ENCODE measurements around the gene C1RL. TPM values are rescaled to one million over a fixed set of nuclear protein-coding genes. Genes with fewer than 3 reads are reported as not detected.
A peak's percentile ranks its signal among the peaks of the same experiment; 100 is the strongest.

C1RL gene
- total and polyA plus RNA-seq, 8 donors, result 18.6 to 121 (median 42.8) TPM

- Histone ChIP-seq H3K36me3 (peaks cover 0 to 38% (median 24%) of the 10 kb centered on the region in 4 donors), H3K27me3 (no peaks in the 10 kb centered on the region), H3K4me1 (peaks cover 7 to 49% (median 30%) of the 10 kb centered on the region in 4 donors), H3K4me3 (no peak overlapping the region), H3K27ac (no peak overlapping the region), H3K9me3 (no peaks in the 10 kb centered on the region)
- DNase-seq, result no peak
- intact Hi-C loops (cut with DNase I; ENCODE audit: low total_unique reads), result no loop called here
- WGBS, 5 donors, result 49 to 58% (median 56%) methylated on average over 10 of the region's 10 CpGs
- no peak for TF ChIP-seq POLR2A (IDR thresholded peaks at IDR 0.05)
- peak in 1 of 3 donors; percentile 52 for TF ChIP-seq POLR2AphosphoS5 (IDR thresholded peaks at IDR 0.05)
These were observed 15.1 kb downstream of the C1RL start for GRCh38 chr12:7093892-7094291.

- 47 to 59% (median 54%) methylated on average over 5 of the region's 5 CpGs for WGBS, 5 donors
- Histone ChIP-seq H3K36me3 (peaks cover 0 to 38% (median 24%) of the 10 kb centered on the region in 4 donors), H3K27ac (peak overlapping the region in 2 of 5 donors; percentile 83 to 85), H3K4me1 (peaks cover 7 to 51% (median 31%) of the 10 kb centered on the region in 4 donors), H3K4me3 (no peak overlapping the region), H3K27me3 (no peaks in the 10 kb centered on the region), H3K9me3 (no peaks in the 10 kb centered on the region)
- intact Hi-C loops (cut with DNase I; ENCODE audit: low total_unique reads), result no loop called here
- no peak for DNase-seq
- no peak for TF ChIP-seq POLR2A (IDR thresholded peaks at IDR 0.05)
- no peak for TF ChIP-seq POLR2AphosphoS5 (IDR thresholded peaks at IDR 0.05)
- no peak for TF ChIP-seq CTCF (IDR thresholded peaks at IDR 0.05)
- TF ChIP-seq EP300 (IDR thresholded peaks at IDR 0.05), result no peak
These were observed 15.5 kb downstream of the C1RL start for GRCh38 chr12:7093486-7093885.

- intact Hi-C loops (cut with DNase I; ENCODE audit: low total_unique reads), result no loop called here
- no peaks in the 10 kb centered on the region for H3K27me3 ChIP-seq
- H3K9me3 ChIP-seq, result no peaks in the 10 kb centered on the region
- no peak overlapping the region for H3K4me3 ChIP-seq
- peaks cover 7 to 52% (median 31%) of the 10 kb centered on the region in 4 donors for H3K4me1 ChIP-seq
- WGBS, 5 donors, result 66 to 72% (median 69%) methylated on average over 8 of the region's 8 CpGs
- no peak for DNase-seq
- no peak for TF ChIP-seq POLR2A (IDR thresholded peaks at IDR 0.05)
- no peak for TF ChIP-seq EP300 (IDR thresholded peaks at IDR 0.05)
- peak in 1 of 3 donors; percentile 2 for TF ChIP-seq POLR2AphosphoS5 (IDR thresholded peaks at IDR 0.05)
- TF ChIP-seq CTCF (IDR thresholded peaks at IDR 0.05), result no peak
- H3K27ac ChIP-seq, result peak overlapping the region in 4 of 5 donors; percentile 71 to 85 (median 84)
- H3K36me3 ChIP-seq, result peaks cover 0 to 38% (median 24%) of the 10 kb centered on the region in 4 donors
These were observed 16.0 kb downstream of the C1RL start for GRCh38 chr12:7092986-7093460.

- intact Hi-C loops (cut with DNase I; ENCODE audit: low total_unique reads), result no loop called here
These were observed 16.6 kb downstream of the C1RL start, which contains the start of gene C1R for GRCh38 chr12:7092229-7092985. C1R (minus strand) TSS chr12:7092445; CDS start chr12:7092388, 57 bp downstream.

More at GRCh38 chr12:7092229-7092985, 16.6 kb downstream of the C1RL start, which contains the start of gene C1R:
- TF ChIP-seq EP300 (IDR thresholded peaks at IDR 0.05) (peak; percentile 26), CTCF (IDR thresholded peaks at IDR 0.05) (peak in 5 of 7 experiments; percentile 79 to 91 (median 86)), POLR2AphosphoS5 (IDR thresholded peaks at IDR 0.05) (peak; percentile 83 to 90 (median 85)), POLR2A (IDR thresholded peaks at IDR 0.05) (peak in 1 of 4 donors; percentile 34)
- Histone ChIP-seq H3K27me3 (no peaks in the 10 kb centered on the region), H3K4me3 (peak within 1 kb of the TSS; percentile 49 to 52 (median 50)), H3K27ac (peak within 1 kb of the TSS; percentile 42 to 85 (median 83)), H3K4me1 (peaks cover 7 to 52% (median 31%) of the 10 kb centered on the region in 4 donors), H3K9me3 (no peaks in the 10 kb centered on the region), H3K36me3 (peaks cover 0 to 38% (median 24%) of the 10 kb centered on the region in 4 donors)
- peak; percentile 77 to 92 for DNase-seq
- 3 to 15% (median 13%) methylated on average over 15 to 16 of the region's 16 CpGs for WGBS, 5 donors

Data from stomach (tissue), 9 donors.